ENCODE data around the gene KCMF1.

GRCh38 chr2:84999553-84999955, 28.6 kb downstream of the KCMF1 start:
- TF ChIP-seq CTCF (tag by site-specific recombination; IDR thresholded peaks at IDR 0.05) (no peak), ZNF76 (tag by site-specific recombination; IDR thresholded peaks at IDR 0.05; ENCODE audit: borderline replicate concordance, low read depth) (no peak), REST (tag by site-specific recombination; IDR thresholded peaks at IDR 0.05) (no peak), SP2 (tag by site-specific recombination; IDR thresholded peaks at IDR 0.05) (no peak), ZNF692 (tag by site-specific recombination; IDR thresholded peaks at IDR 0.05) (no peak), ZNF571 (tag by site-specific recombination; IDR thresholded peaks at IDR 0.05) (no peak), YY1 (tag by site-specific recombination; IDR thresholded peaks at IDR 0.05) (no peak), ZBTB21 (tag by site-specific recombination; IDR thresholded peaks at IDR 0.05) (no peak), KLF1 (tag by site-specific recombination; IDR thresholded peaks at IDR 0.05) (no peak), ZSCAN18 (tag by site-specific recombination; IDR thresholded peaks at IDR 0.05) (no peak)
